H1 (cell line): ENCODE measurements around the gene CERS1. TPM values are rescaled to one million over a fixed set of nuclear protein-coding genes. Genes with fewer than 3 reads are reported as not detected.
A peak's percentile ranks its signal among the peaks of the same experiment; 100 is the strongest.

Experiments
- CTCF ChIA-PET: fragments of 300-600 bp; sonication (Branson Sonifier 250); formaldehyde crosslinking; loops from one replicate; lab custom pipeline; 2021; ENCODE audit not compliant: partially characterized antibody; lab: Charles Lee
- POLR2A ChIA-PET: fragments of 300-600 bp; sonication (Branson Sonifier 250); formaldehyde crosslinking; loops from one replicate; lab custom pipeline; 2021; ENCODE audit warnings: inconsistent platforms; ENCODE audit not compliant: partially characterized antibody; lab: Charles Lee
- DNase-seq, 2 experiments: peaks; one replicate each; pipeline versions ENCODE4 v3.0.0 to v3.0.0-alpha.2; 2010 to 2022; ENCODE audit warnings: low spot score in 2 of 2, low read depth in 1 of 2, mixed read lengths in 1 of 2
- FAIRE-seq: peaks from 2 replicates; lab custom pipeline; 2011; peaks lifted over from hg19 to GRCh38; lab: Jason Lieb, UNC
- H2AFZ ChIP-seq: 2 replicates; pipeline ENCODE4 v1.8.1; 2012; ENCODE audit warnings: low read length, inconsistent platforms
- H2AK5ac ChIP-seq: 2 replicates; pipeline ENCODE4 v1.6.1; 2013; ENCODE audit warnings: low read depth, low read length
- H2BK120ac ChIP-seq: replicated peaks from 2 replicates; pipeline ENCODE3; 2013; ENCODE audit warnings: low read depth, low read length, inconsistent platforms
- H2BK12ac ChIP-seq: 2 replicates; pipeline ENCODE4 v1.6.1; 2013; ENCODE audit warnings: low read depth, low read length
- H2BK15ac ChIP-seq: 2 replicates; pipeline ENCODE4 v1.6.1; 2013; ENCODE audit warnings: low read length
- H2BK20ac ChIP-seq: 2 replicates; pipeline ENCODE4 v1.6.1; 2013; ENCODE audit warnings: low read length
- H2BK5ac ChIP-seq: 2 replicates; pipeline ENCODE4 v1.6.1; 2013; ENCODE audit warnings: low read depth, low read length
- H3K14ac ChIP-seq: 2 replicates; pipeline ENCODE4 v1.6.1; 2013; ENCODE audit warnings: inconsistent platforms; ENCODE audit not compliant: insufficient read length
- H3K18ac ChIP-seq: 2 replicates; pipeline ENCODE4 v1.6.1; 2013; ENCODE audit warnings: low read length; ENCODE audit errors: extremely low read depth
- H3K23ac ChIP-seq: 2 replicates; pipeline ENCODE4 v1.6.1; 2013; ENCODE audit warnings: inconsistent platforms; ENCODE audit not compliant: insufficient read length
- H3K23me2 ChIP-seq: 2 replicates; pipeline ENCODE4 v1.6.1; 2013; ENCODE audit warnings: low read depth, low read length
- H3K27ac ChIP-seq: 2 replicates; pipeline ENCODE4 v1.6.1; 2011; ENCODE audit warnings: low read depth, low read length, inconsistent platforms
- H3K27me3 ChIP-seq, 4 experiments: replicated peaks in 1 of 4; 1 replicate in 1 of 4; 2 replicates in 3 of 4; pipeline versions ENCODE4 v1.6.1 to v1.8.1; 2011 to 2013; ENCODE audit warnings: low read length in 3 of 4, mild to moderate bottlenecking in 3 of 4, inconsistent platforms in 2 of 4, mixed read lengths in 2 of 4, moderate library complexity in 1 of 4; ENCODE audit not compliant: control insufficient read depth in 3 of 4, insufficient read depth in 3 of 4; ENCODE audit errors: extremely low read depth in 1 of 4
- H3K36me3 ChIP-seq, 4 experiments: 2 replicates each; pipeline versions ENCODE4 v1.6.1 to v1.8.1; 2011 to 2013; ENCODE audit warnings: mild to moderate bottlenecking in 4 of 4, low read length in 3 of 4, moderate library complexity in 2 of 4, control low read depth in 1 of 4, inconsistent platforms in 1 of 4; ENCODE audit not compliant: insufficient read depth in 4 of 4, control insufficient read depth in 2 of 4
- H3K4ac ChIP-seq: replicated peaks from 2 replicates; pipeline ENCODE3; 2013; ENCODE audit warnings: low read length, low read depth, mixed read lengths, inconsistent platforms; ENCODE audit not compliant: insufficient read length
- H3K4me1 ChIP-seq, 4 experiments: replicated peaks in 1 of 4; 1 replicate in 1 of 4; 2 replicates in 3 of 4; pipeline versions ENCODE4 v1.6.1 to v1.8.1; 2011 to 2013; ENCODE audit warnings: low read length in 3 of 4, inconsistent platforms in 2 of 4, mixed read lengths in 1 of 4; ENCODE audit not compliant: insufficient read depth in 4 of 4, control insufficient read depth in 3 of 4
- H3K4me2 ChIP-seq, 2 experiments: 2 replicates each; pipeline versions ENCODE4 v1.6.1 to v1.8.1; 2011 to 2013; ENCODE audit warnings: low read depth in 2 of 2, low read length in 2 of 2, control low read depth in 1 of 2, inconsistent platforms in 1 of 2, mild to moderate bottlenecking in 1 of 2; ENCODE audit not compliant: insufficient read depth in 1 of 2
- H3K4me3 ChIP-seq, 4 experiments: fragments of 200-600, 300-600 bp in 1 of 4; sonication (generic), shearing (Covaris generic), sonication (Bioruptor Twin) in 1 of 4; 2 replicates each; pipeline versions ENCODE4 v1.5.1 to v1.8.1; 2011 to 2016; ENCODE audit warnings: low read length in 4 of 4, low read depth in 3 of 4, control low read depth in 2 of 4, inconsistent platforms in 2 of 4, mild to moderate bottlenecking in 2 of 4, mixed read lengths in 1 of 4, moderate library complexity in 1 of 4; ENCODE audit not compliant: insufficient read depth in 2 of 4; ENCODE audit errors: extremely low read depth in 1 of 4
- H3K56ac ChIP-seq: replicated peaks from 2 replicates; pipeline ENCODE3; 2013; ENCODE audit warnings: low read depth, mild to moderate bottlenecking, mixed read lengths, low read length, inconsistent platforms; ENCODE audit not compliant: insufficient read length
- H3K79me1 ChIP-seq: 2 replicates; pipeline ENCODE4 v1.6.1; 2013; ENCODE audit warnings: low read depth, low read length, control low read depth
- H3K79me2 ChIP-seq, 2 experiments: 2 replicates each; pipeline versions ENCODE4 v1.6.1 to v1.8.1; 2012 to 2013; ENCODE audit warnings: low read length in 2 of 2, mild to moderate bottlenecking in 2 of 2, inconsistent platforms in 1 of 2; ENCODE audit not compliant: insufficient read depth in 2 of 2, control insufficient read depth in 1 of 2
- H3K9ac ChIP-seq, 4 experiments: replicated peaks in 1 of 4; 1 replicate in 1 of 4; 2 replicates in 3 of 4; pipeline versions ENCODE4 v1.6.1 to v1.8.1; 2011 to 2013; ENCODE audit warnings: low read depth in 3 of 4, low read length in 3 of 4, control low read depth in 2 of 4, mild to moderate bottlenecking in 2 of 4, moderate library complexity in 2 of 4, inconsistent platforms in 1 of 4; ENCODE audit errors: extremely low read depth in 1 of 4
- H3K9me3 ChIP-seq, 2 experiments: 2 replicates each; pipeline versions ENCODE4 v1.6.1 to v1.8.1; 2012 to 2013; ENCODE audit warnings: mild to moderate bottlenecking in 2 of 2, moderate library complexity in 2 of 2, control low read depth in 1 of 2, inconsistent platforms in 1 of 2, low read depth in 1 of 2, low read length in 1 of 2, mixed read lengths in 1 of 2; ENCODE audit not compliant: insufficient read depth in 2 of 2
- H4K20me1 ChIP-seq, 2 experiments: replicated peaks in 1 of 2; 2 replicates each; pipeline versions ENCODE3 to v1.8.1; 2011 to 2013; ENCODE audit warnings: inconsistent platforms in 2 of 2, low read length in 2 of 2, mild to moderate bottlenecking in 1 of 2; ENCODE audit not compliant: insufficient read depth in 2 of 2, control insufficient read depth in 1 of 2
- H4K5ac ChIP-seq: 2 replicates; pipeline ENCODE4 v1.6.1; 2013; ENCODE audit warnings: low read length, low read depth, mixed read lengths, inconsistent platforms; ENCODE audit not compliant: insufficient read length
- H4K8ac ChIP-seq: 2 replicates; pipeline ENCODE4 v1.8.0; 2013; ENCODE audit warnings: mild to moderate bottlenecking, moderate library complexity, low read length, inconsistent platforms; ENCODE audit not compliant: insufficient read depth; ENCODE audit errors: extremely low read depth
- H4K91ac ChIP-seq: replicated peaks from 2 replicates; pipeline ENCODE3; 2013; ENCODE audit warnings: low read length, mixed read lengths, inconsistent platforms; ENCODE audit not compliant: insufficient read length
- KDM1A ChIP-seq: fragments of 200-600, 300-600 bp; sonication (generic); IDR thresholded peaks from 2 replicates; pipeline ENCODE4 v1.7.1; 2016; ENCODE audit warnings: mild to moderate bottlenecking, low read length, borderline replicate concordance
- TAF1 ChIP-seq: IDR thresholded peaks from 2 replicates; pipeline ENCODE4 v1.6.1; 2011; ENCODE audit warnings: mild to moderate bottlenecking, low read depth, low read length
- WGBS, 2 experiments: shearing (Covaris generic) in 1 of 2; methylation state at CpG; one replicate each; pipeline versions ENCODE4 v1.1.6 to v1.1.7; 2013 to 2015; ENCODE audit warnings: low lambda C conversion rate in 2 of 2, mixed read lengths in 2 of 2, inconsistent platforms in 1 of 2, low coverage in 1 of 2, missing lambda C conversion rate in 1 of 2; ENCODE audit not compliant: insufficient replicate concordance in 2 of 2, insufficient coverage in 1 of 2, insufficient read length in 1 of 2; ENCODE audit errors: extremely low coverage in 1 of 2, missing lambda C conversion rate in 1 of 2; 5-methylcytosine and 5-hydroxymethylcytosine counted together
- polyA plus RNA-seq, 7 experiments: library from polyadenylated mRNA; depleted of rRNA in 3 of 7; stranded (reverse) in 5 of 7; unstranded in 2 of 7; fragments of >200 nt in 5 of 7; fragments of 200-250 nt in 2 of 7; gene quantifications; 1 replicate in 5 of 7; 2 replicates in 1 of 7; 4 replicates in 1 of 7; pipeline versions ENCODE4 v1.2.1 to v1.2.3, GENCODE V29; 2011 to 2013; ENCODE audit warnings: missing spikeins in 2 of 7, mixed read lengths in 2 of 7
- total RNA-seq: library from RNA; stranded (reverse); fragmentation: NEBNext Ultra II Directional; extraction: Animal tissue kit (Norgen Biotek cat#: 25700); gene quantifications from 2 replicates; pipeline ENCODE4 v1.2.1, GENCODE V29; 2021

Gene CERS1
- total and polyA plus RNA-seq, 2 of the 8 experiments (the other 6 are each of a cell fraction or from before 2014, with no cell fraction given): 18.6 to 51.0 TPM

- H4K5ac ChIP-seq: no peak overlapping the region
- no peak overlapping the region for H3K9ac ChIP-seq
- ChIA-PET CTCF (interaction anchor here (0.9 to 1.9 kb wide), 6 partner anchors 10 to 135 kb away, joined by 3 to 7 read pairs (median 3); no protein-coding TSS in a partner anchor), POLR2A (interaction anchor here (0.5 to 4.0 kb wide), 9 partner anchors 10 to 204 kb away, joined by 3 to 17 read pairs (median 3); partner anchors contain the start of genes COPE and DDX49)
- FAIRE-seq (no peak), DNase-seq (no peak)
- H3K23ac ChIP-seq: no peak overlapping the region
- no peak overlapping the region for H2BK20ac ChIP-seq
- no peak overlapping the region for H3K27ac ChIP-seq
- H4K91ac ChIP-seq: peak overlapping the region; percentile 40
- H3K14ac ChIP-seq: no peak overlapping the region
- H3K4ac ChIP-seq: no peak overlapping the region
- H2AFZ ChIP-seq: no peak overlapping the region
- H3K4me2 ChIP-seq: no peak overlapping the region
- H2AK5ac ChIP-seq: 0 out of 2 replicates have a peak overlapping the region, but pooled peaks have one; percentile 24
- no peaks in the 10 kb centered on the region for H3K79me1 ChIP-seq
- no peak overlapping the region for H3K18ac ChIP-seq
- H3K27me3 ChIP-seq: peaks cover 0 to 13% (median 8%) of the 10 kb centered on the region in 4 experiments; a peak in 4 of 7 replicates
- no peak overlapping the region; the same call in 1 of the 2 replicates for H4K8ac ChIP-seq
- H3K56ac ChIP-seq: no peak overlapping the region
- peaks cover 0 to 7% (median 0%) of the 10 kb centered on the region in 4 experiments; a peak in 1 of 8 replicates for H3K36me3 ChIP-seq
- peaks cover 0 to 13% (median 5%) of the 10 kb centered on the region in 4 experiments; a peak in 5 of 7 replicates for H3K4me1 ChIP-seq
- no peaks in the 10 kb centered on the region for H3K9me3 ChIP-seq
- H3K79me2 ChIP-seq: no peaks in the 10 kb centered on the region
- peaks cover 6 to 11% of the 10 kb centered on the region in 2 experiments for H4K20me1 ChIP-seq
- H3K4me3 ChIP-seq: no peak overlapping the region
- TF ChIP-seq KDM1A: peak; percentile 78; the same call in 1 of the 2 replicates
- no peak for TF ChIP-seq TAF1
- H2BK15ac ChIP-seq: no peak overlapping the region
- no peak overlapping the region for H2BK5ac ChIP-seq
- no peak overlapping the region for H2BK120ac ChIP-seq
- 88% methylated on average over 21 of the region's 25 CpGs; no CpG with 5 or more reads in 1 of the 2 experiments for WGBS, 2 experiments
- H3K23me2 ChIP-seq: peaks cover 6% of the 10 kb centered on the region; the same call in 1 of the 2 replicates
- H2BK12ac ChIP-seq: no peak overlapping the region
These were observed 1.4 kb upstream of the CERS1 start for GRCh38 chr19:18897094-18898029.
